Measurements from ENCODE around the gene PHYKPL. TPM values are rescaled to one million over a fixed set of nuclear protein-coding genes. Genes with fewer than 3 reads are reported as not detected.

The PHYKPL gene
- total RNA-seq, 2 donors from 2014 or later: 78.3 to 94.8 TPM

GRCh38 chr5:178160176-178160575, 72.4 kb downstream of the PHYKPL start:
- Histone ChIP-seq H3K36me3 (no peaks in the 10 kb centered on the region), H3K27me3 (replicated peaks; ENCODE audit: insufficient read depth) (no peaks in the 10 kb centered on the region), H3K4me3 (no peak overlapping the region), H3K9me3 (no peaks in the 10 kb centered on the region), H3K4me1 (ENCODE audit: control insufficient read depth in 1 of 2, low read depth in 2 of 2) (peaks cover 0 to 9% of the 10 kb centered on the region in 2 donors), H3K27ac (no peak overlapping the region)
- ATAC-seq (ENCODE audit: insufficient number of reproducible peaks, low FRiP score, low read depth) (no peak), DNase-seq (ENCODE audit: low spot score) (no peak)
- no peak for TF ChIP-seq CTCF (IDR thresholded peaks at IDR 0.05)

Other genes with a start within 250 kb of the PHYKPL start
- gene PROP1, start 236.6 kb downstream of the PHYKPL start, total RNA-seq: not detected
- gene N4BP3, start 119.3 kb downstream of the PHYKPL start, total RNA-seq: under 1 TPM in 1 of 2 donors, not detected in 1; 0.07 TPM
- 10 to 100 TPM; 45.0 to 59.4 TPM for gene RMND5B, start 101.8 kb downstream of the PHYKPL start, total RNA-seq
- gene NHP2, start 78.9 kb downstream of the PHYKPL start, total RNA-seq: 100 to 1,000 TPM in 1 of 2 donors, 10 to 100 TPM in 1; 99.4 to 107 TPM
- not detected for gene GMCL2, start 45.4 kb downstream of the PHYKPL start, total RNA-seq
- gene HNRNPAB, start 28.3 kb downstream of the PHYKPL start, total RNA-seq: 100 to 1,000 TPM in 1 of 2 donors, 10 to 100 TPM in 1; 66.3 to 124 TPM

All from thoracic aorta (tissue), 2 donors.